CD8-positive, alpha-beta memory T cell (primary cell): Measurements from ENCODE around the gene PARD3. TPM values are rescaled to one million over a fixed set of nuclear protein-coding genes. Genes with fewer than 3 reads are reported as not detected.
"Not testable (repeated sequence)": the region's sequence is repeated elsewhere in the genome, so short reads cannot be mapped to it uniquely, and the experiment has no call there.

Experiments
- CTCF ChIA-PET: fragments of 350-600 bp; sonication (Branson Sonifier 250); formaldehyde crosslinking; loops from one replicate; lab custom pipeline; 2021; ENCODE audit warnings: antibody characterized with exemption; lab: Charles Lee
- POLR2A ChIA-PET: fragments of 350-600 bp; sonication (Branson Sonifier 250); formaldehyde crosslinking; loops from one replicate; lab custom pipeline; 2021; ENCODE audit warnings: antibody characterized with exemption; lab: Charles Lee
- DNase-seq, 5 donors: peaks; one replicate each; pipeline versions ENCODE4 v3.0.0 to v3.0.0-alpha.2; 2020 to 2022; ENCODE audit warnings: mixed read lengths in 1 of 5
- H3K27ac ChIP-seq: one replicate; pipeline ENCODE4 v1.7.0; 2013; ENCODE audit warnings: low read depth, mild to moderate bottlenecking, low read length, moderate library complexity
- H3K27me3 ChIP-seq: 2 replicates; pipeline ENCODE4 v1.7.0; 2013; ENCODE audit warnings: low read length, mild to moderate bottlenecking; ENCODE audit not compliant: insufficient read depth, poor library complexity, severe bottlenecking
- H3K36me3 ChIP-seq: 2 replicates; pipeline ENCODE4 v1.7.0; 2013; ENCODE audit warnings: mild to moderate bottlenecking, low read length, moderate library complexity; ENCODE audit not compliant: insufficient read depth
- H3K4me1 ChIP-seq: 2 replicates; pipeline ENCODE4 v1.7.0; 2013; ENCODE audit warnings: mild to moderate bottlenecking, low read length, moderate library complexity; ENCODE audit not compliant: insufficient read depth
- H3K4me3 ChIP-seq: 2 replicates; pipeline ENCODE4 v1.7.0; 2013; ENCODE audit warnings: mild to moderate bottlenecking, low read length
- H3K9me3 ChIP-seq: 2 replicates; pipeline ENCODE4 v1.7.0; 2013; ENCODE audit warnings: mild to moderate bottlenecking, low read length
- H3K27ac Mint-ChIP-seq, 8 donors: one replicate each; pipeline ENCODE4 v1.8.0; 2020 to 2021; ENCODE audit warnings: mixed read lengths in 8 of 8, mild to moderate bottlenecking in 6 of 8, inconsistent platforms in 3 of 8, moderate library complexity in 3 of 8
- H3K27me3 Mint-ChIP-seq, 2 donors: one replicate each; pipeline ENCODE4 v1.8.0; 2020 to 2021; ENCODE audit warnings: mixed read lengths in 2 of 2, mild to moderate bottlenecking in 1 of 2, moderate library complexity in 1 of 2
- H3K36me3 Mint-ChIP-seq, 3 donors: one replicate each; pipeline ENCODE4 v1.8.0; 2020 to 2021; ENCODE audit warnings: mixed read lengths in 3 of 3, inconsistent platforms in 1 of 3, mild to moderate bottlenecking in 1 of 3
- H3K4me1 Mint-ChIP-seq, 3 donors: one replicate each; pipeline ENCODE4 v1.8.0; 2020 to 2021; ENCODE audit warnings: mixed read lengths in 3 of 3, inconsistent platforms in 1 of 3, mild to moderate bottlenecking in 1 of 3
- H3K4me3 Mint-ChIP-seq, 7 donors: one replicate each; pipeline ENCODE4 v1.8.0; 2020 to 2021; ENCODE audit warnings: mixed read lengths in 7 of 7, mild to moderate bottlenecking in 6 of 7, moderate library complexity in 4 of 7, inconsistent platforms in 2 of 7
- H3K9me3 Mint-ChIP-seq, 5 donors: one replicate each; pipeline ENCODE4 v1.8.0; 2020 to 2022; ENCODE audit warnings: mixed read lengths in 5 of 5, mild to moderate bottlenecking in 3 of 5, moderate library complexity in 2 of 5, inconsistent platforms in 1 of 5
- polyA plus RNA-seq: library from polyadenylated mRNA; unstranded; fragments of 300-500 nt; fragmentation: Illumina TruSeq; gene quantifications from one replicate; pipeline ENCODE4 v1.2.3, GENCODE V29; 2021
- total RNA-seq, 2 experiments: library from RNA; stranded (reverse); gene quantifications; one replicate each; pipeline ENCODE4 v1.2.3, GENCODE V29; 2021

Gene PARD3
- total and polyA plus RNA-seq, 3 experiments from 2014 or later = 0.27 to 0.46 TPM; not detected in 1

- ChIA-PET CTCF (no interaction called here), POLR2A (no interaction called here)
- no peak overlapping the region for H3K4me3 ChIP-seq
- H3K4me1 Mint-ChIP-seq = no peaks in the 10 kb centered on the region
- H3K36me3 Mint-ChIP-seq = no peaks in the 10 kb centered on the region
- no peaks in the 10 kb centered on the region for H3K36me3 ChIP-seq
- DNase-seq = no peak
- H3K27me3 Mint-ChIP-seq = no peaks in the 10 kb centered on the region
- H3K4me1 ChIP-seq = no peaks in the 10 kb centered on the region
- peaks cover 0 to 5% (median 0%) of the 10 kb centered on the region in 5 donors for H3K9me3 Mint-ChIP-seq
- H3K4me3 Mint-ChIP-seq = no peak overlapping the region
- no peak overlapping the region for H3K27ac ChIP-seq
- H3K9me3 ChIP-seq = no peaks in the 10 kb centered on the region
- H3K27me3 ChIP-seq = no peaks in the 10 kb centered on the region
- no peak overlapping the region for H3K27ac Mint-ChIP-seq
Observed at GRCh38 chr10:34397324-34397723, 417.8 kb downstream of the PARD3 start.

GRCh38 chr10:34396663-34397062, 418.4 kb downstream of the PARD3 start:
- no peak overlapping the region for H3K27ac Mint-ChIP-seq
- peaks cover 0 to 5% (median 0%) of the 10 kb centered on the region in 5 donors for H3K9me3 Mint-ChIP-seq

GRCh38 chr10:34392641-34393170, 422.4 kb downstream of the PARD3 start:
- Mint-ChIP-seq H3K27me3 (no peaks in the 10 kb centered on the region), H3K4me3 (no peak overlapping the region), H3K4me1 (no peaks in the 10 kb centered on the region), H3K36me3 (no peaks in the 10 kb centered on the region), H3K9me3 (peaks cover 0 to 5% (median 2%) of the 10 kb centered on the region in 5 donors), H3K27ac (no peak overlapping the region)
- ChIA-PET CTCF (no interaction called here), POLR2A (no interaction called here)
- H3K27ac ChIP-seq = no peak overlapping the region
- no peaks in the 10 kb centered on the region for H3K27me3 ChIP-seq
- H3K4me1 ChIP-seq = no peaks in the 10 kb centered on the region
- no peaks in the 10 kb centered on the region for H3K36me3 ChIP-seq
- H3K4me3 ChIP-seq = no peak overlapping the region
- DNase-seq = no peak
- no peaks in the 10 kb centered on the region for H3K9me3 ChIP-seq

More at GRCh38 chr10:34396663-34397062, 418.4 kb downstream of the PARD3 start:
- H3K27me3 ChIP-seq = no peaks in the 10 kb centered on the region
- H3K4me1 ChIP-seq = no peaks in the 10 kb centered on the region
- ChIA-PET POLR2A (no interaction called here), CTCF (no interaction called here)
- H3K36me3 Mint-ChIP-seq = no peaks in the 10 kb centered on the region
- no peaks in the 10 kb centered on the region for H3K4me1 Mint-ChIP-seq
- DNase-seq = no peak
- no peaks in the 10 kb centered on the region for H3K36me3 ChIP-seq
- no peak overlapping the region for H3K27ac ChIP-seq
- H3K27me3 Mint-ChIP-seq = no peaks in the 10 kb centered on the region
- no peaks in the 10 kb centered on the region for H3K9me3 ChIP-seq
- H3K4me3 Mint-ChIP-seq = no peak overlapping the region
- no peak overlapping the region for H3K4me3 ChIP-seq

- H3K4me3 ChIP-seq, H3K9me3 Mint-ChIP-seq, POLR2A ChIA-PET, H3K36me3 ChIP-seq, H3K4me1 Mint-ChIP-seq, H3K4me3 Mint-ChIP-seq, H3K36me3 Mint-ChIP-seq, H3K4me1 ChIP-seq, DNase-seq, H3K27me3 Mint-ChIP-seq, H3K9me3 ChIP-seq, H3K27ac Mint-ChIP-seq, CTCF ChIA-PET, H3K27me3 ChIP-seq, H3K27ac ChIP-seq: not testable (repeated sequence)
Observed at GRCh38 chr10:34391168-34391567, 423.9 kb downstream of the PARD3 start.

- H3K36me3 ChIP-seq = no peaks in the 10 kb centered on the region
- H3K27me3 ChIP-seq = no peaks in the 10 kb centered on the region
- H3K27ac ChIP-seq = no peak overlapping the region
- ChIA-PET POLR2A (no interaction called here), CTCF (no interaction called here)
- H3K27ac Mint-ChIP-seq = no peak overlapping the region
- no peak overlapping the region for H3K4me3 ChIP-seq
- no peaks in the 10 kb centered on the region for H3K9me3 ChIP-seq
- no peak for DNase-seq
- H3K36me3 Mint-ChIP-seq = no peaks in the 10 kb centered on the region
- no peak overlapping the region for H3K4me3 Mint-ChIP-seq
- H3K9me3 Mint-ChIP-seq = peaks cover 0 to 5% (median 2%) of the 10 kb centered on the region in 5 donors
- peaks cover 0 to 2% of the 10 kb centered on the region in 2 donors for H3K27me3 Mint-ChIP-seq
- no peaks in the 10 kb centered on the region for H3K4me1 Mint-ChIP-seq
- H3K4me1 ChIP-seq = no peaks in the 10 kb centered on the region
Observed at GRCh38 chr10:34389801-34390200, 425.3 kb downstream of the PARD3 start.

- H3K9me3 ChIP-seq = no peaks in the 10 kb centered on the region
- H3K4me3 Mint-ChIP-seq = no peak overlapping the region
- no peak for DNase-seq
- no peaks in the 10 kb centered on the region for H3K36me3 ChIP-seq
- CTCF ChIA-PET = no interaction called here
- H3K27ac ChIP-seq = no peak overlapping the region
- no peak overlapping the region for H3K4me3 ChIP-seq
- H3K27ac Mint-ChIP-seq = no peak overlapping the region
- H3K9me3 Mint-ChIP-seq = peaks cover 0 to 6% (median 2%) of the 10 kb centered on the region in 5 donors
- H3K27me3 ChIP-seq = no peaks in the 10 kb centered on the region
- no peaks in the 10 kb centered on the region for H3K4me1 Mint-ChIP-seq
- H3K4me1 ChIP-seq = no peaks in the 10 kb centered on the region
- no peaks in the 10 kb centered on the region for H3K36me3 Mint-ChIP-seq
- H3K27me3 Mint-ChIP-seq = peaks cover 0 to 2% of the 10 kb centered on the region in 2 donors
- POLR2A ChIA-PET = no interaction called here
Observed at GRCh38 chr10:34386921-34387320, 428.2 kb downstream of the PARD3 start.

- H3K27me3 Mint-ChIP-seq = peaks cover 0 to 2% of the 10 kb centered on the region in 2 donors
- no peaks in the 10 kb centered on the region for H3K4me1 Mint-ChIP-seq
- no peaks in the 10 kb centered on the region for H3K4me1 ChIP-seq
- no peak overlapping the region for H3K27ac ChIP-seq
- H3K9me3 ChIP-seq = no peaks in the 10 kb centered on the region
- no peaks in the 10 kb centered on the region for H3K36me3 ChIP-seq
- H3K9me3 Mint-ChIP-seq = peaks cover 0 to 6% (median 0%) of the 10 kb centered on the region in 5 donors
- H3K4me3 Mint-ChIP-seq = no peak overlapping the region
- DNase-seq = no peak
- ChIA-PET POLR2A (no interaction called here), CTCF (no interaction called here)
- no peak overlapping the region for H3K4me3 ChIP-seq
- H3K27ac Mint-ChIP-seq = no peak overlapping the region
- H3K36me3 Mint-ChIP-seq = no peaks in the 10 kb centered on the region
- no peaks in the 10 kb centered on the region for H3K27me3 ChIP-seq
Observed at GRCh38 chr10:34384372-34384771, 430.7 kb downstream of the PARD3 start.

GRCh38 chr10:34382626-34383025, 432.5 kb downstream of the PARD3 start:
- Histone ChIP-seq H3K4me1 (no peaks in the 10 kb centered on the region), H3K9me3 (no peaks in the 10 kb centered on the region), H3K27me3 (no peaks in the 10 kb centered on the region), H3K27ac (no peak overlapping the region), H3K36me3 (no peaks in the 10 kb centered on the region), H3K4me3 (no peak overlapping the region)
- DNase-seq = no peak
- peaks cover 0 to 6% (median 0%) of the 10 kb centered on the region in 5 donors for H3K9me3 Mint-ChIP-seq
- POLR2A ChIA-PET = no interaction called here
- CTCF ChIA-PET = no interaction called here
- no peak overlapping the region for H3K4me3 Mint-ChIP-seq
- peaks cover 0 to 4% of the 10 kb centered on the region in 2 donors for H3K27me3 Mint-ChIP-seq
- H3K36me3 Mint-ChIP-seq = no peaks in the 10 kb centered on the region
- no peaks in the 10 kb centered on the region for H3K4me1 Mint-ChIP-seq
- no peak overlapping the region for H3K27ac Mint-ChIP-seq
